HCT116 (cell line): ENCODE results near the gene APOE. TPM values are rescaled to one million over a fixed set of nuclear protein-coding genes. Genes with fewer than 3 reads are reported as not detected.

ENCODE experiments used
- ATAC-seq: fragments of 200-7000 bp; cut with Tn5 transposase; 2 replicates; pipeline ENCODE4 v1.9.1; 2020; ENCODE audit warnings: mild to moderate bottlenecking, moderate library complexity
- BruUV-seq: library from RNA; stranded (reverse); fragments of 400-500 nt; replicated peaks from 2 replicates; lab custom pipeline; 2021; lab: Mats Ljungman, UMichigan
- CTCF ChIA-PET: fragments of 300-600 bp; sonication (Branson Sonifier 250); formaldehyde crosslinking; loops from one replicate; lab custom pipeline; 2021; ENCODE audit warnings: antibody characterized with exemption; lab: Charles Lee
- POLR2A ChIA-PET: fragments of 300-600, 350-600 bp; sonication (Branson Sonifier 250); formaldehyde crosslinking; loops from one replicate; lab custom pipeline; 2021; ENCODE audit warnings: antibody characterized with exemption; lab: Charles Lee
- RAD21 ChIA-PET, 2 experiments: fragments of 300-600 bp; sonication (Branson Sonifier 250); formaldehyde crosslinking; loops; one replicate each; lab custom pipeline; 2023; ENCODE audit warnings: low total read pairs in 2 of 2; ENCODE audit not compliant: uncharacterized antibody in 2 of 2, unreplicated experiment in 2 of 2, low non-redundant PET in 1 of 2; lab: Charles Lee
- DNase-seq: peaks from one replicate; pipeline ENCODE4 v3.0.0-alpha.2; 2010; ENCODE audit warnings: low read depth, low spot score
- H2AFZ ChIP-seq: fragments of 200-600 bp; shearing (Covaris generic), sonication (generic); 2 replicates; pipeline ENCODE4 v1.6.1; 2017; ENCODE audit warnings: low read depth, mixed run types, mixed read lengths, antibody characterized with exemption, low read length; ENCODE audit not compliant: poor library complexity, severe bottlenecking
- H3K27ac ChIP-seq: 2 replicates; pipeline ENCODE4 v1.5.1; 2012; ENCODE audit warnings: low read depth, low read length
- H3K27me3 ChIP-seq: fragments of 200-600 bp; sonication (generic); 2 replicates; pipeline ENCODE4 v1.6.1; 2016; ENCODE audit warnings: mixed run types, low read length, mixed read lengths; ENCODE audit not compliant: insufficient read depth
- H3K36me3 ChIP-seq, 2 experiments: fragments of 200-500 bp in 1 of 2; fragments of 200-600 bp in 1 of 2; sonication (Bioruptor generic) in 1 of 2; sonication (generic) in 1 of 2; 2 replicates each; pipeline versions ENCODE4 v1.5.1 to v1.6.1; 2014 to 2016; ENCODE audit warnings: low read length in 2 of 2, inconsistent platforms in 1 of 2, mixed read lengths in 1 of 2, mixed run types in 1 of 2; ENCODE audit not compliant: insufficient read depth in 2 of 2, control insufficient read depth in 1 of 2
- H3K4me1 ChIP-seq, 2 experiments: fragments of 200-600 bp in 1 of 2; sonication (generic) in 1 of 2; 2 replicates each; pipeline versions ENCODE4 v1.5.1 to v1.6.1; 2012 to 2017; ENCODE audit warnings: low read length in 2 of 2, inconsistent platforms in 1 of 2, mild to moderate bottlenecking in 1 of 2, mixed read lengths in 1 of 2, mixed run types in 1 of 2, moderate library complexity in 1 of 2; ENCODE audit not compliant: insufficient read depth in 2 of 2, control insufficient read depth in 1 of 2
- H3K4me2 ChIP-seq: fragments of 200-600 bp; sonication (generic); 2 replicates; pipeline ENCODE4 v1.6.1; 2017; ENCODE audit warnings: mixed run types, low read length, mixed read lengths
- H3K4me3 ChIP-seq, 2 experiments: fragments of 200-600 bp in 1 of 2; sonication (generic) in 1 of 2; replicated peaks in 1 of 2; 2 replicates each; pipeline ENCODE4 v1.5.1; 2011 to 2016; ENCODE audit warnings: low read length in 2 of 2, control low read depth in 1 of 2, low read depth in 1 of 2, mild to moderate bottlenecking in 1 of 2, mixed read lengths in 1 of 2, mixed run types in 1 of 2
- H3K79me2 ChIP-seq: fragments of 200-600 bp; sonication (generic); 2 replicates; pipeline ENCODE4 v1.6.1; 2017; ENCODE audit warnings: mild to moderate bottlenecking, mixed run types, low read length, moderate library complexity, mixed read lengths; ENCODE audit not compliant: insufficient read depth
- H3K9ac ChIP-seq: fragments of 200-600 bp; sonication (generic); 2 replicates; pipeline ENCODE4 v1.6.1; 2016; ENCODE audit warnings: low read length, mixed read lengths
- H3K9me2 ChIP-seq: fragments of 200-600 bp; sonication (generic), shearing (Covaris generic); 2 replicates; pipeline ENCODE4 v1.6.1; 2017; ENCODE audit warnings: mixed run types, mild to moderate bottlenecking, moderate library complexity; ENCODE audit not compliant: insufficient read depth
- H3K9me3 ChIP-seq, 2 experiments: fragments of 200-500 bp in 1 of 2; fragments of 200-600 bp in 1 of 2; sonication (Bioruptor generic) in 1 of 2; sonication (generic) in 1 of 2; 2 replicates each; pipeline ENCODE4 v1.6.1; 2014 to 2017; ENCODE audit warnings: low read length in 2 of 2, mixed read lengths in 2 of 2, inconsistent platforms in 1 of 2, low read depth in 1 of 2, mild to moderate bottlenecking in 1 of 2, mixed run types in 1 of 2, moderate library complexity in 1 of 2; ENCODE audit not compliant: control insufficient read depth in 1 of 2, insufficient read depth in 1 of 2
- H4K20me1 ChIP-seq: fragments of 200-600 bp; sonication (generic), shearing (Covaris generic); 2 replicates; pipeline ENCODE4 v1.6.1; 2017; ENCODE audit warnings: mixed run types, mild to moderate bottlenecking, moderate library complexity; ENCODE audit not compliant: insufficient read depth
- CBX3 ChIP-seq: IDR thresholded peaks from 2 replicates; pipeline ENCODE4 v1.6.1; 2012; ENCODE audit warnings: low read depth
- CEBPB ChIP-seq: IDR thresholded peaks from 2 replicates; pipeline ENCODE4 v1.6.1; 2012; ENCODE audit warnings: low read depth
- EGR1 ChIP-seq: IDR thresholded peaks from 2 replicates; pipeline ENCODE4 v1.6.1; 2012; ENCODE audit warnings: low read depth
- ELF1 ChIP-seq: IDR thresholded peaks from 2 replicates; pipeline ENCODE4 v1.6.1; 2012; ENCODE audit warnings: low read depth, borderline replicate concordance
- EZH2 ChIP-seq: fragments of 200-600 bp; sonication (generic); IDR thresholded peaks from 2 replicates; pipeline ENCODE4 v1.6.1; 2017; ENCODE audit warnings: antibody characterized with exemption, mixed run types
- FOSL1 ChIP-seq: IDR thresholded peaks from 2 replicates; pipeline ENCODE4 v1.6.1; 2012; ENCODE audit warnings: low read depth
- JUND ChIP-seq: IDR thresholded peaks from 2 replicates; pipeline ENCODE4 v1.6.1; 2012
- POLR2AphosphoS5 ChIP-seq: IDR thresholded peaks from 2 replicates; pipeline ENCODE4 v1.6.1; 2011; ENCODE audit warnings: mild to moderate bottlenecking, low read depth, low read length, moderate library complexity
- SP1 ChIP-seq: IDR thresholded peaks from 2 replicates; pipeline ENCODE4 v1.6.1; 2012; ENCODE audit warnings: low read depth
- SRF ChIP-seq: IDR thresholded peaks from 2 replicates; pipeline ENCODE4 v1.6.1; 2012; ENCODE audit warnings: low read depth
- YY1 ChIP-seq: IDR thresholded peaks from 2 replicates; pipeline ENCODE4 v1.6.1; 2011; ENCODE audit warnings: low read length, low read depth, moderate library complexity, mild to moderate bottlenecking; ENCODE audit not compliant: insufficient replicate concordance; ENCODE audit errors: extremely low read depth
- ZFX ChIP-seq: fragments of 450-650 bp; IDR thresholded peaks from 2 replicates; pipeline ENCODE4 v1.6.1; 2017
- ZNF274 ChIP-seq: fragments of 200-500 bp; sonication (Bioruptor generic); IDR thresholded peaks from 2 replicates; pipeline ENCODE4 v1.6.1; 2014; ENCODE audit warnings: mild to moderate bottlenecking, low read depth, low read length, inconsistent platforms
- intact Hi-C: fragments of 100-400 bp; cut with micrococcal nuclease; formaldehyde crosslinking; loops from 2 replicates; pipeline ENCODE4 v1.10.0; 2022
- total RNA-seq: library from RNA; stranded (reverse); gene quantifications from one replicate; pipeline ENCODE4 v1.2.1, GENCODE V29; 2021; ENCODE audit not compliant: unreplicated experiment
- TF ChIP-seq, protein P1 (sequence below): IDR thresholded peaks from 2 replicates; pipeline ENCODE4 v1.6.1; 2012
- TF ChIP-seq, protein P2 (sequence below), 3 experiments: fragments of 200-600 bp in 1 of 3; sonication (generic) in 1 of 3; IDR thresholded peaks in 2 of 3; conservative IDR thresholded peaks in 1 of 3; 2 replicates each; pipeline ENCODE4 v1.5.1; 2012 to 2017; ENCODE audit warnings: low read depth in 2 of 3, low read length in 2 of 3, antibody characterized with exemption in 1 of 3, borderline replicate concordance in 1 of 3, control low read depth in 1 of 3, mild to moderate bottlenecking in 1 of 3, mixed read lengths in 1 of 3, mixed run types in 1 of 3, moderate library complexity in 1 of 3; ENCODE audit not compliant: insufficient read depth in 1 of 3
- TF ChIP-seq, protein P3 (sequence below): IDR thresholded peaks from 2 replicates; pipeline ENCODE4 v1.6.1; 2012
- TF ChIP-seq, protein P4 (sequence below): IDR thresholded peaks from 2 replicates; pipeline ENCODE4 v1.6.1; 2012; ENCODE audit warnings: low read depth

APOE gene
- total RNA-seq, 1 experiment from 2014 or later: 7.2 TPM

DNA sequence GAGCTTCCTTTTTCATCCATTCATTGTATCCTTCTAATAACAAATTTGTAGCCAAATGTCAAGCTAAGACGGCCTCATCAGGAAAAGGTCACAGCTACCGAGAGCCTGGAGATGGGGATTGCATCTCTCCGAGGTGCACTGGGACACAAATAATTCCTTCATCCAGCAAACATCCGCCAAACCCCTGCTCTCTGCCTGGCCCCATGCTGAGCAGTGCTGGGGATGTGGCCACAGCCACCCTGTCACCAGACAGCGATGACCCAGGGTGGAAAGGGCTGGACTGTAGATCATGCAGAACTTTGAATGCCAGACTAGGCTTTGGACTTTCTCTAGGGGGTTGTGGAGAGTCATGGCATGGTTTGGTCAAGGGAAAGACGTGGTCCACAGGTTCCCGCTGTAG is 12.7 kb upstream of the APOE start:
- BruUV-seq: no TSS peak
- DNase-seq: no peak
- Histone ChIP-seq H3K4me2 (peak overlapping the region; percentile 99), H3K9me2 (no peaks in the 10 kb centered on the region), H3K4me1 (peaks cover 12 to 20% of the 10 kb centered on the region in 2 experiments), H3K4me3 (peak overlapping the region in 1 of 2 experiments; percentile 99; a peak in 2 of 4 replicates), H4K20me1 (peaks cover 6% of the 10 kb centered on the region; the same call in 1 of the 2 replicates), H3K79me2 (peaks cover 68% of the 10 kb centered on the region), H3K36me3 (peaks cover 19 to 60% of the 10 kb centered on the region in 2 experiments), H2AFZ (no peak overlapping the region), H3K27ac (no peak overlapping the region), H3K27me3 (no peaks in the 10 kb centered on the region), H3K9me3 (no peaks in the 10 kb centered on the region), H3K9ac (peak overlapping the region; percentile 97; the same call in 1 of the 2 replicates)
- RAD21 ChIA-PET: no interaction called here
- intact Hi-C loops: no loop called here
- no peak for TF ChIP-seq FOSL1
- no peak for TF ChIP-seq ZNF274
- TF ChIP-seq CEBPB: no peak
- TF ChIP-seq SRF: no peak
- TF ChIP-seq EGR1: no peak
- TF ChIP-seq JUND: no peak
- TF ChIP-seq, protein P1, sequence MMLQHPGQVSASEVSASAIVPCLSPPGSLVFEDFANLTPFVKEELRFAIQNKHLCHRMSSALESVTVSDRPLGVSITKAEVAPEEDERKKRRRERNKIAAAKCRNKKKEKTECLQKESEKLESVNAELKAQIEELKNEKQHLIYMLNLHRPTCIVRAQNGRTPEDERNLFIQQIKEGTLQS: no peak
- TF ChIP-seq YY1: no peak
- no peak for TF ChIP-seq POLR2AphosphoS5
- no peak for TF ChIP-seq ELF1
- TF ChIP-seq, protein P2, sequence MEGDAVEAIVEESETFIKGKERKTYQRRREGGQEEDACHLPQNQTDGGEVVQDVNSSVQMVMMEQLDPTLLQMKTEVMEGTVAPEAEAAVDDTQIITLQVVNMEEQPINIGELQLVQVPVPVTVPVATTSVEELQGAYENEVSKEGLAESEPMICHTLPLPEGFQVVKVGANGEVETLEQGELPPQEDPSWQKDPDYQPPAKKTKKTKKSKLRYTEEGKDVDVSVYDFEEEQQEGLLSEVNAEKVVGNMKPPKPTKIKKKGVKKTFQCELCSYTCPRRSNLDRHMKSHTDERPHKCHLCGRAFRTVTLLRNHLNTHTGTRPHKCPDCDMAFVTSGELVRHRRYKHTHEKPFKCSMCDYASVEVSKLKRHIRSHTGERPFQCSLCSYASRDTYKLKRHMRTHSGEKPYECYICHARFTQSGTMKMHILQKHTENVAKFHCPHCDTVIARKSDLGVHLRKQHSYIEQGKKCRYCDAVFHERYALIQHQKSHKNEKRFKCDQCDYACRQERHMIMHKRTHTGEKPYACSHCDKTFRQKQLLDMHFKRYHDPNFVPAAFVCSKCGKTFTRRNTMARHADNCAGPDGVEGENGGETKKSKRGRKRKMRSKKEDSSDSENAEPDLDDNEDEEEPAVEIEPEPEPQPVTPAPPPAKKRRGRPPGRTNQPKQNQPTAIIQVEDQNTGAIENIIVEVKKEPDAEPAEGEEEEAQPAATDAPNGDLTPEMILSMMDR (IDR thresholded peaks at IDR 0.05 in 2 of 3, conservative IDR thresholded peaks at IDR 0.05 in 1 of 3; ENCODE audit: borderline replicate concordance in 1 of 3, insufficient read depth in 1 of 3, low read depth in 2 of 3, low read length in 2 of 3): no peak
- TF ChIP-seq CBX3: no peak
- TF ChIP-seq, protein P3, sequence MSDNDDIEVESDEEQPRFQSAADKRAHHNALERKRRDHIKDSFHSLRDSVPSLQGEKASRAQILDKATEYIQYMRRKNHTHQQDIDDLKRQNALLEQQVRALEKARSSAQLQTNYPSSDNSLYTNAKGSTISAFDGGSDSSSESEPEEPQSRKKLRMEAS: no peak
- TF ChIP-seq EZH2: no peak
- TF ChIP-seq, protein P4, sequence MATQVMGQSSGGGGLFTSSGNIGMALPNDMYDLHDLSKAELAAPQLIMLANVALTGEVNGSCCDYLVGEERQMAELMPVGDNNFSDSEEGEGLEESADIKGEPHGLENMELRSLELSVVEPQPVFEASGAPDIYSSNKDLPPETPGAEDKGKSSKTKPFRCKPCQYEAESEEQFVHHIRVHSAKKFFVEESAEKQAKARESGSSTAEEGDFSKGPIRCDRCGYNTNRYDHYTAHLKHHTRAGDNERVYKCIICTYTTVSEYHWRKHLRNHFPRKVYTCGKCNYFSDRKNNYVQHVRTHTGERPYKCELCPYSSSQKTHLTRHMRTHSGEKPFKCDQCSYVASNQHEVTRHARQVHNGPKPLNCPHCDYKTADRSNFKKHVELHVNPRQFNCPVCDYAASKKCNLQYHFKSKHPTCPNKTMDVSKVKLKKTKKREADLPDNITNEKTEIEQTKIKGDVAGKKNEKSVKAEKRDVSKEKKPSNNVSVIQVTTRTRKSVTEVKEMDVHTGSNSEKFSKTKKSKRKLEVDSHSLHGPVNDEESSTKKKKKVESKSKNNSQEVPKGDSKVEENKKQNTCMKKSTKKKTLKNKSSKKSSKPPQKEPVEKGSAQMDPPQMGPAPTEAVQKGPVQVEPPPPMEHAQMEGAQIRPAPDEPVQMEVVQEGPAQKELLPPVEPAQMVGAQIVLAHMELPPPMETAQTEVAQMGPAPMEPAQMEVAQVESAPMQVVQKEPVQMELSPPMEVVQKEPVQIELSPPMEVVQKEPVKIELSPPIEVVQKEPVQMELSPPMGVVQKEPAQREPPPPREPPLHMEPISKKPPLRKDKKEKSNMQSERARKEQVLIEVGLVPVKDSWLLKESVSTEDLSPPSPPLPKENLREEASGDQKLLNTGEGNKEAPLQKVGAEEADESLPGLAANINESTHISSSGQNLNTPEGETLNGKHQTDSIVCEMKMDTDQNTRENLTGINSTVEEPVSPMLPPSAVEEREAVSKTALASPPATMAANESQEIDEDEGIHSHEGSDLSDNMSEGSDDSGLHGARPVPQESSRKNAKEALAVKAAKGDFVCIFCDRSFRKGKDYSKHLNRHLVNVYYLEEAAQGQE: no peak
- no peak for TF ChIP-seq ZFX
- TF ChIP-seq SP1: no peak
- CTCF ChIA-PET: no interaction called here
- POLR2A ChIA-PET: no interaction called here
- no peak for ATAC-seq
